Transverse colon (tissue), 4 donors: Measurements from ENCODE around the gene FRAT2. TPM values are rescaled to one million over a fixed set of nuclear protein-coding genes. Genes with fewer than 3 reads are reported as not detected.

Experiments used
- DNase-seq: peaks from one replicate; pipeline ENCODE4 v3.0.0-alpha.2; 2019
- H3K27ac ChIP-seq, 4 donors: fragments of 200-600 bp; sonication (generic); 2 replicates each; pipeline ENCODE4 v1.5.1; 2016 to 2018; ENCODE audit warnings: inconsistent platforms in 4 of 4
- H3K27me3 ChIP-seq: fragments of 200-600 bp; sonication (generic); 2 replicates; pipeline ENCODE4 v1.5.1; 2017; ENCODE audit warnings: inconsistent platforms
- H3K36me3 ChIP-seq, 4 donors: fragments of 200-600 bp; sonication (generic); 2 replicates each; pipeline ENCODE4 v1.5.1; 2017 to 2019; ENCODE audit warnings: inconsistent platforms in 4 of 4
- H3K4me1 ChIP-seq, 4 donors: fragments of 200-600 bp; sonication (generic); 2 replicates each; pipeline ENCODE4 v1.5.1; 2017 to 2020; ENCODE audit warnings: inconsistent platforms in 4 of 4
- H3K4me3 ChIP-seq, 4 donors: fragments of 200-600 bp; sonication (generic); 1 replicate in 1 of 4; 2 replicates in 3 of 4; pipeline versions ENCODE4 v1.5.1 to v1.6.1; 2017 to 2019; ENCODE audit warnings: inconsistent platforms in 4 of 4
- H3K9me3 ChIP-seq, 2 donors: fragments of 200-600 bp; sonication (generic); 2 replicates each; pipeline ENCODE4 v1.5.1; 2017 to 2019; ENCODE audit warnings: inconsistent platforms in 2 of 2
- CTCF ChIP-seq, 5 experiments: fragments of 200-600 bp in 3 of 5; fragments of 450-650 bp in 2 of 5; sonication (generic) in 3 of 5; IDR thresholded peaks; 1 replicate in 2 of 5; 2 replicates in 3 of 5; pipeline ENCODE4 v1.5.1; 2016 to 2017; ENCODE audit warnings: antibody characterized with exemption in 5 of 5, inconsistent platforms in 3 of 5, mild to moderate bottlenecking in 2 of 5, moderate library complexity in 1 of 5
- EP300 ChIP-seq: sonication (generic); formaldehyde crosslinking; IDR thresholded peaks from one replicate; pipeline ENCODE4 v1.6.1; 2017; ENCODE audit warnings: antibody characterized with exemption, low read depth
- POLR2A ChIP-seq: fragments of 450-650 bp; IDR thresholded peaks from one replicate; pipeline ENCODE4 v1.6.1; 2016; ENCODE audit warnings: antibody characterized with exemption, mild to moderate bottlenecking, moderate library complexity
- POLR2AphosphoS5 ChIP-seq, 3 donors: sonication (generic); formaldehyde crosslinking; IDR thresholded peaks; one replicate each; pipeline ENCODE4 v1.6.1; 2016; ENCODE audit warnings: antibody characterized with exemption in 3 of 3
- WGBS, 2 donors: methylation state at CpG; one replicate each; pipeline ENCODE4 v1.1.5; 2018; ENCODE audit warnings: low coverage in 1 of 2; 5-methylcytosine and 5-hydroxymethylcytosine counted together
- in situ Hi-C, 4 donors: fragments of 200-750 bp; cut with MboI; loops; one replicate each; pipeline versions ENCODE4 v1.15.0 to v1.15.1; 2017; ENCODE audit warnings: low sequenced_read_pairs in 3 of 4, low pct_ligation_motif_present in 1 of 4, low pct_unique_long_range_greater_than_20kb in 1 of 4
- intact Hi-C: fragments of 100-400 bp; cut with DNase I; formaldehyde crosslinking; loops from one replicate; pipeline ENCODE4 v1.15.1; 2023; ENCODE audit warnings: low total_unique reads
- total RNA-seq, 4 donors: library from RNA; depleted of rRNA; stranded (reverse); fragments of >200 nt; gene quantifications; one replicate each; pipeline ENCODE4 v1.1.0, GENCODE V29; 2016

Gene FRAT2
- total RNA-seq, 4 donors from 2014 or later = 46.4 to 72.2 (median 54.6) TPM

DNA sequence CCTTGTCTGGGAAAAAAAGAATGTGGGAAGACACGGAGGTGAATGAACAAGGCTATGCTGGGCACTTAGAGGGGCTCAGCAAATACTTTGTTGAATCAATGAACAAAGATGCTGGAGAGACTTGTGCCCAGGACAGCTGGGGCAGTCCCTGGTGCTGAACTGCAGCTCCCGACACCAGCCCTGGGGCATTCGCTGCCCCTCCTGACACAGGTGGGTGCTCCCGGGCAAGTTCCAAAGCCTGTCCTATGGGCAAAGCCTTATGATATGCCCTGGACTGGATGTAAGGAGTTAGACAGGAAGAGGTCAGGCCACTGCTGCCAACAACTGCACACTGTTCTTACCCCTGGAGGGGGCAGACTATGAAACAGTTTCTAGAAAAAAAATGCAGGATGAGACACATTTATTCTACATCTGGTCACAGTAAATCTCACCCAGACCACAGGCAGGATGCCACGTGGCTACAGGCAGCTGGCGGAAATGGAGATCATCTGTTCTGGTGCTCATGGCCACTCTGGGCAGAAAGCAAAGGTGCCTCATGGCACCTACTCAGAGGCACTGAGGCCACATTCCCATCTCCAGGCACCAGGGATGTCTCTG is 21.9 kb upstream of the FRAT2 start:
- H3K4me1 ChIP-seq = no peaks in the 10 kb centered on the region
- TF ChIP-seq POLR2AphosphoS5 (IDR thresholded peaks at IDR 0.05) = no peak
- TF ChIP-seq POLR2A = no peak
- no peak for TF ChIP-seq CTCF (IDR thresholded peaks at IDR 0.05)
- no peak for TF ChIP-seq EP300

GRCh38 chr10:97355571-97355975 is 21.0 kb upstream of the FRAT2 start:
- 62% methylated on average over 5 of the region's 5 CpGs; no CpG with 5 or more reads in 1 of the 2 donors for WGBS, 2 donors
- Histone ChIP-seq H3K4me1 (peaks cover 0 to 1% (median 0%) of the 10 kb centered on the region in 4 donors), H3K27ac (no peak overlapping the region), H3K4me3 (no peak overlapping the region), H3K9me3 (no peaks in the 10 kb centered on the region), H3K27me3 (no peaks in the 10 kb centered on the region), H3K36me3 (no peaks in the 10 kb centered on the region)
- intact Hi-C loops = loop anchor here (5.0 kb wide), 1 partner anchor 73 kb away; no protein-coding TSS in a partner anchor
- DNase-seq = peak; percentile 36
- in situ Hi-C loops = loop anchor here in 2 of 4 donors (10.0 to 25.0 kb wide), 3 partner anchors 71 to 293 kb away; no protein-coding TSS in a partner anchor
- peak; percentile 39 to 54 (median 47) for TF ChIP-seq CTCF (IDR thresholded peaks at IDR 0.05)
- no peak for TF ChIP-seq POLR2A

More for the DNA sequence above, 21.9 kb upstream of the FRAT2 start:
- intact Hi-C loops (loop anchor here (5.0 kb wide), 1 partner anchor 74 kb away; no protein-coding TSS in a partner anchor), in situ Hi-C loops (loop anchor here in 2 of 4 donors (10.0 to 25.0 kb wide), 3 partner anchors 72 to 294 kb away; no protein-coding TSS in a partner anchor)
- WGBS, 2 donors = 90% methylated on average over 6 of the region's 6 CpGs; no CpG with 5 or more reads in 1 of the 2 donors
- Histone ChIP-seq H3K4me3 (no peak overlapping the region), H3K27me3 (no peaks in the 10 kb centered on the region), H3K27ac (no peak overlapping the region), H3K36me3 (no peaks in the 10 kb centered on the region), H3K9me3 (no peaks in the 10 kb centered on the region)
- no peak for DNase-seq

DNA sequence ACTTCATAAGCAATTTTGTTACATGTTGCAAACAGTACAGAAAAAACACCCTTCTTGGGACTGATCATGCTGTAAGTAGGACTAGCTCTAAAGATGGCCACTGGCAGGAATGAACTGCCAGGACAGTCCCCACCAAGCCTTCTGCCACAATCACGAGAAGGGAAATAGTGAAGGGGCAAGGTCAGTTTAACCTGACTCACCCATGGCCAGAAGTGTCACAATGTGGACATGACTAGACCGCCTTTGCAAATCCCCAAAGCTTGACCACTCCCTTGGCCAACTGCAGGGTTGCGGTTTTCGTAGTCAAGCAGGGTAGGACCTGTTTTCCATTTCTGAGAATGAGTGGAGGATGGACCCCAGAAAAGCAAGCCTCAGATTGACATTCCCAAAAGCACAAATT is 19.4 kb upstream of the FRAT2 start:
- Histone ChIP-seq H3K27me3 (no peaks in the 10 kb centered on the region), H3K9me3 (no peaks in the 10 kb centered on the region), H3K4me1 (peaks cover 0 to 17% (median 9%) of the 10 kb centered on the region in 4 donors), H3K4me3 (no peak overlapping the region), H3K27ac (no peak overlapping the region), H3K36me3 (no peaks in the 10 kb centered on the region)
- intact Hi-C loops (no loop called here), in situ Hi-C loops (loop anchor here in 2 of 4 donors (10.0 to 25.0 kb wide), 3 partner anchors 69 to 292 kb away; no protein-coding TSS in a partner anchor)
- TF ChIP-seq POLR2A (no peak), POLR2AphosphoS5 (IDR thresholded peaks at IDR 0.05) (no peak), CTCF (IDR thresholded peaks at IDR 0.05) (no peak), EP300 (no peak)
- 94% methylated on average over 4 of the region's 4 CpGs; no CpG with 5 or more reads in 1 of the 2 donors for WGBS, 2 donors
- no peak for DNase-seq

DNA sequence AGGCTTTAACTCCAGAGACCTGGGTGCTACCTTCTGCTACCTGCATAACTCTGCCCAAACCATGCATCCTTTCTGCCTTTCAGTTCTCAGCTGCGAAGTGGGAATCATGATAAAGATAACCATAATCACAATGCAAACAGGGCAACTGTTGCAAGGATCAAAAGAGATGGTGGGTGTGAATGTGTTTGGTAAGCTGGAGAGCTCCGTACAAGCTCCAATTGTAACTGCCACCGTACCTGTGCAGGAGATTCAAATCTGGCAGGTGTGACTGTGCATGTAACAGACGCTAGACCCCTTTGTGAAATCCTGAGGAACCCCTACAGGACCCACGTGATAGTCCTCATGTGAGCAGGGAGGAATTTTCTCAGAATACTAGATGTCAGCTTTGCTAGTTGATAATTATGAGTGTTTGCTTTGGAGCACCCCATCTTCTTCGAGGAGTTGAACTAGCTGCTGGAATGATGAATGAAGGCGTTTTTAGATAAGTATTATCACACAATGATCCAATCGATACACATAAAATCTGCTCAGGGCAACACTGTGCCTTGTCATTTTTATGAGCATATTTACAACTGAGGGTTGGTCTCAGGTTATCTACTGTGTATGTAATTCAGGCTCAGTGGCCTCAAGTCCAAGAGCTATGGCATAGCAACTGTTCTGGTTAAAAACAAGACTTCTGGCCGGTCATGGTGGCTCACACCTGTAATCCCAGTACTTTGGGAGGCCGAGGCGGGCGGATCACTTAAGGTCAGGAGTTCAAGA is 15.4 kb upstream of the FRAT2 start:
- no peaks in the 10 kb centered on the region for H3K9me3 ChIP-seq
- DNase-seq = peak; percentile 21
- intact Hi-C loops = no loop called here
- H3K4me1 ChIP-seq = peaks cover 0 to 17% (median 10%) of the 10 kb centered on the region in 4 donors
- 37 to 57% methylated on average over 10 to 12 of the region's 12 CpGs for WGBS, 2 donors
- no peak overlapping the region for H3K4me3 ChIP-seq
- H3K27ac ChIP-seq = peak overlapping the region in 2 of 4 donors; percentile 13 to 30
- no peaks in the 10 kb centered on the region for H3K27me3 ChIP-seq
- no peaks in the 10 kb centered on the region for H3K36me3 ChIP-seq
- in situ Hi-C loops = loop anchor here in 2 of 4 donors (10.0 to 25.0 kb wide), 3 partner anchors 65 to 288 kb away; no protein-coding TSS in a partner anchor
- TF ChIP-seq CTCF (IDR thresholded peaks at IDR 0.05) (no peak), EP300 (no peak), POLR2AphosphoS5 (IDR thresholded peaks at IDR 0.05) (no peak), POLR2A (no peak)
